Tibial nerve (tissue), 3 donors: Measurements from ENCODE around the gene RUNX3.

ENCODE experiments used
- CTCF ChIP-seq, 5 experiments: fragments of 200-600 bp in 3 of 5; fragments of 450-650 bp in 2 of 5; sonication (generic) in 3 of 5; IDR thresholded peaks; one replicate each; pipeline ENCODE4 v1.5.1; 2016 to 2019; ENCODE audit warnings: antibody characterized with exemption in 5 of 5, mild to moderate bottlenecking in 3 of 5, moderate library complexity in 2 of 5
- POLR2A ChIP-seq, 2 donors: fragments of 450-650 bp; IDR thresholded peaks; one replicate each; pipeline ENCODE4 v1.6.1; 2017; ENCODE audit warnings: antibody characterized with exemption in 2 of 2, mild to moderate bottlenecking in 2 of 2, moderate library complexity in 2 of 2

- TF ChIP-seq CTCF (IDR thresholded peaks at IDR 0.05) (no peak), POLR2A (IDR thresholded peaks at IDR 0.05) (no peak)
Measured at GRCh38 chr1:24900985-24901781, 28.9 kb downstream of the RUNX3 start.
